ENCODE results near the gene MMP2.
A peak's percentile ranks its signal among the peaks of the same experiment; 100 is the strongest.

The MMP2 gene

GRCh38 chr16:55494994-55495421 lies 16.0 kb downstream of the MMP2 start:
- no peak for DNase-seq (ENCODE audit: low read depth, low spot score)

- DNase-seq (ENCODE audit: low read depth, low spot score) = no peak
Observed at GRCh38 chr16:55495616-55496289, 16.8 kb downstream of the MMP2 start.

- DNase-seq (ENCODE audit: low read depth, low spot score) = no peak
Observed at GRCh38 chr16:55496509-55497145, 17.6 kb downstream of the MMP2 start.

GRCh38 chr16:55497558-55497957 lies 18.6 kb downstream of the MMP2 start:
- DNase-seq (ENCODE audit: low read depth, low spot score) = no peak

DNA sequence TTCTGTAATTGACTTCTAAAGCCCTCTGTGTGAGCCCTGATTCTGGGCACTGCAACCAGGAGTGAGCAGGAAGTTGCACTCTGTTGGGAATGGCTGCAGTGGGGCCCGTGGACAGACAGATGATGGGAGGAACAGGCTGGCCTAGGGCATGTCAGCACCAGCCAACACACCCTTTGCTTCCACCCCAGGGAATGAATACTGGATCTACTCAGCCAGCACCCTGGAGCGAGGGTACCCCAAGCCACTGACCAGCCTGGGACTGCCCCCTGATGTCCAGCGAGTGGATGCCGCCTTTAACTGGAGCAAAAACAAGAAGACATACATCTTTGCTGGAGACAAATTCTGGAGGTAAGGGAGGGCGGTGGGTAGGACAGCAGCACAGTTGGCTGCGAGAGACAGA lies 19.1 kb downstream of the MMP2 start:
- DNase-seq (ENCODE audit: low read depth, low spot score) = no peak

DNA sequence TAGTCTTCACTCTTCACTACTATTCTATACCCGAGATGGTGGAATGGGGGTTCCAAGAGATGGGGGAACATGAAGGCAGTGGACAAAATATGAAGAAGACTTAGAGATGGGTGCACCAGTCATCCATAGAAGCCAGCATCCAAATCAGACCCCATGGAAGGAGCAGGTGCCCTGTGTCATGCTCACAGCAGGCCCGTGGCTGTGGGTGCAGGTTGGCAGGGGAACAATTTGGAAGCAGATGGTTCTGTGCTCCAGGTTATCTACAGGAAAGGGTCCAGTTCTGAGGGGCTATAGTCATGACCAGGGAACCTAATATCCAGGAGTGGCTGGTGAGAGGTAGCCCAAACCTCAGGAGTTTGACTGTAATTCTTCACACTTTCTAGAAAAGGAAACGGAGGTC lies 20.3 kb downstream of the MMP2 start:
- DNase-seq (ENCODE audit: low read depth, low spot score) = no peak

DNA sequence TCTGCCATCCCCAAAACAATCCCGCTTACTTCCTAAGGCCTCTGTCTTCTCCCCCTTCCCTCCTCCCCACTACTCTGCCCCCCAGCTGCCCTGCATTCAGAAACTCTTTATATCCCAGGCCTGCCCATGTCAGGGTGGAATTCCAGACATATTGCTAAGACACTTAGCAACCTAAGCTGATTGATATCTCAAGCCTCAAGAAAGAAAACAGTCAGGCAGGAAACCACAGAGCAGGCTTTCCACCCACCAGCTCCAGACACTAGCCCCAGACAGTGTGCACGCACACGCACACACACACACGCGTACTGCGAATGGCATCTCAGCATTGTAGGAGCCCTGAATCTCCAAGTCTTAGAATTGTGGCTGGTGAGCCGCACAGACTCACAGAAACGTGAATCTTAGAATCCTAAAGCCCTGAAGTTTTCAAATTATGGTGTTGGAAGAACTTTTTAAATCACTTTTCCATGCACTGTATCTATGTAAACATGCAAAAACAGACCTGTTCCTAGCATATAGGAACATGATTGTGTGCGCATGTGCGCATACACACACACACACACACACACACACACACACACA lies 21.0 kb downstream of the MMP2 start:
- no peak for DNase-seq (ENCODE audit: low read depth, low spot score)

DNA sequence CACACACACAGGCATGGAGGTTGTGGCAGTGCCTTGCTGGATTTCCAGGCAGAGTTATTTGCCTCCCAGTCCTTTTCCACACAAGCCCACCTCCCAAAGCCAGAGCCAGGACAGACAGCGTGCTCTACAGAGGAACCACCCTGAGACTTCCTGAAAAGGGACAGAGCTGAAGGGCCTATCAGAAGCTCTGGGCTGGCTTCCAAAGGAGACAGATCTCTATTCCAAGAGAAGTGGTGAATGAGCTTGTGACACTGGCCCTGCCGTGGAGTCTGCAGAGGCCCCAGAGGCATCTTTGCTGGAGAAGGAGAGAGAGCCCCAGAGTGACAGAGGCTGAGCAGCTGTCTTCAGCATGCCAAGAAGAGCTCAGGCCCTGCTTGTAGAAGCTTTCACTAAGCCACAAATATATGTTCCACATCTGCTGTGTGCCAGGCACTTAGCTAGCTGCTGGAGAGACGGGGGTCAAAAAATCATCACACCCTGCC lies 21.6 kb downstream of the MMP2 start:
- DNase-seq (ENCODE audit: low read depth, low spot score) = no peak

- DNase-seq (ENCODE audit: low read depth, low spot score) = no peak
Observed at GRCh38 chr16:55501549-55502322, 22.7 kb downstream of the MMP2 start.

- DNase-seq (ENCODE audit: low read depth, low spot score) = no peak
Observed at GRCh38 chr16:55502801-55503366, 23.9 kb downstream of the MMP2 start.

GRCh38 chr16:55503726-55504550 lies 24.9 kb downstream of the MMP2 start:
- DNase-seq (ENCODE audit: low read depth, low spot score) = no peak

- no peak for DNase-seq (ENCODE audit: low read depth, low spot score)
Observed at GRCh38 chr16:55505333-55506015, 26.5 kb downstream of the MMP2 start.

- DNase-seq (ENCODE audit: low read depth, low spot score) = no peak
Observed at GRCh38 chr16:55506083-55506482, 27.1 kb downstream of the MMP2 start.

GRCh38 chr16:55506708-55507107 lies 27.7 kb downstream of the MMP2 start:
- DNase-seq (ENCODE audit: low read depth, low spot score) = no peak

- no peak for DNase-seq (ENCODE audit: low read depth, low spot score)
Observed at GRCh38 chr16:55508271-55508921, 29.4 kb downstream of the MMP2 start.

GRCh38 chr16:55508941-55509931 lies 30.2 kb downstream of the MMP2 start, which contains the start of gene LPCAT2:
Gene LPCAT2, plus strand, starts transcription at chr16:55509072. Its CDS starts 110 bp downstream, at chr16:55509182.
- DNase-seq (ENCODE audit: low read depth, low spot score) = peak; percentile 64

GRCh38 chr16:55510185-55510805 lies 31.3 kb downstream of the MMP2 start:
- DNase-seq (ENCODE audit: low read depth, low spot score) = no peak

GRCh38 chr16:55512941-55513340 lies 33.9 kb downstream of the MMP2 start:
- no peak for DNase-seq (ENCODE audit: low read depth, low spot score)
